Dedifferentiated amniotic fluid mesenchymal stem cell (primary cell): Measurements from ENCODE around the gene ANO9.

ENCODE experiments used
- DNase-seq: peaks from one replicate; pipeline ENCODE4 v3.0.0-alpha.2; 2016; ENCODE audit errors: extremely low spot score

The ANO9 gene

DNA sequence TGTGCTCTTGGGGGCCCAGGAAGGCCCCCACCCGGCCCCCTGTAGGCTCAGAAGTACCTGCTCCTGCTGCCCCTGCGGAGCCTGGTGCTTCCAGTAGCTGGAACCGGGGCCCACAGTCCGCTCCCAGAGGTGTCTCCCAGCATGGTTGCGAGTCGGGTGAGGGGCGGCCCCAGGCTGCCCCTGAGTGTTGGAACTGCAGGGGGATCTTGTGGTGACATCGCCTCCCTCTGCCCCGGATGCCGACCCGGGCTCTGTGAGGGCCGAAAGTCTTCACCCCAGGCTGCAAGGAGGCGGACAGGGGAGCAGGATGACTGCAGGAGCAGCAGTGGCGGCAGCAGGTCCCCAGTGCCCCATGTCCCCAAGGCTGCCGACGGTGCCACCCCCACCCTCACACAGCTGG, 57.3 kb downstream of the ANO9 start:
- DNase-seq, result no peak

GRCh38 chr11:383431-383830, 58.4 kb downstream of the ANO9 start:
- DNase-seq, result no peak

DNA sequence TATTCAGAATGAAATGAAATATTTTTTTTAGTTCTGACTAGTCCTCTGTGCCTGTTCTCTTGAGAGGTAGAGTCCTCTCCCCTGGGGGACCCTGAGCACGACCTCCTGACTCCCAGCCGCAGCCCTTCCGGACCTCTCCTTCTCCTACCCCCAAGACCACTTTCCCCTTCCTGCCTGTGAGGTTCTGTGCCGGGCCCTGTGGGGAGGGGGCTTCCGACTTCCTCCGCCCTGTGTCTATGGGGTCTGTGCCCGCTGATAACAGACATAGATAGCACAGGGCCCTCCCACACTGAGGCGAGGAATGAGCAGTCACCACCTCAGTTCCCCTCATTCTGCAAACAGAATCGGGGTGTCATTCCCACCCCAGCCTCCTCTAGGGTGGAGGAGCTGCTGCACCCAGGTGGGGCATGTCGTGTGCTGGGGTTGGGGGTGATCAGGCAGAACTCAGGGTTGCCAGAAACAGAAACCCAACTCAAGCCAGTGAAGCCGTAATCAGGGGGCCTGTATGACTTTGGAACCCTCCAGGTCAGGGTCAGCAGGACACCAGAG, 59.7 kb downstream of the ANO9 start:
- no peak for DNase-seq

DNA sequence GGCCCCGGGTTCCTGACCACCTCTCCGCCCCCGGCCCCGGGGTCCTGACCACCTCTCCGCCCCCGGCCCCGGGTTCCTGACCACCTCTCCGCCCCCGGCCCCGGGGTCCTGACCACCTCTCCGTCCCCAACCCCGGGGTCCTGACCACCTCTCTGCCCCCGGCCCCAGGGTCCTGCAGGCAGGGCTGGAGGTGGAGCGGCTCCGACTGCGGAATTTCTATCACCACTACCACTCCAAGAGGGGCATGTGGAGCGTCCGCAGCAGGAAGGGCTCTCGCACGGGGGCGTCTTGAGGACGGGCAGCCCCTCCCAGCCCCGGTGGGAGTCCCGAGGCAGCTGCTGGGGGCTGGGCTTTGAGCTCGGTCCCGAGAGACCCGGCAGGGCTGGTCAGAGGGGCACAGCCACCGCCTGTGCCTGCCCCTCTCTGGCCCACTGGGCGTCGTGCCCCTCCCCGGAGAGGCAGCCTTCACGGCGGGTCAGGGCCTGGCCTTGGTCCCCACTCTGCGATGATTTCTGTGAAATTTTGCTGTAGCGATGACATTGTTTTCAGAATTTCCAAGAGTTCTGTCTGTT, 60.2 kb downstream of the ANO9 start:
- no peak for DNase-seq

- no peak for DNase-seq
Measured at GRCh38 chr11:380996-381395, 60.8 kb downstream of the ANO9 start.

DNA sequence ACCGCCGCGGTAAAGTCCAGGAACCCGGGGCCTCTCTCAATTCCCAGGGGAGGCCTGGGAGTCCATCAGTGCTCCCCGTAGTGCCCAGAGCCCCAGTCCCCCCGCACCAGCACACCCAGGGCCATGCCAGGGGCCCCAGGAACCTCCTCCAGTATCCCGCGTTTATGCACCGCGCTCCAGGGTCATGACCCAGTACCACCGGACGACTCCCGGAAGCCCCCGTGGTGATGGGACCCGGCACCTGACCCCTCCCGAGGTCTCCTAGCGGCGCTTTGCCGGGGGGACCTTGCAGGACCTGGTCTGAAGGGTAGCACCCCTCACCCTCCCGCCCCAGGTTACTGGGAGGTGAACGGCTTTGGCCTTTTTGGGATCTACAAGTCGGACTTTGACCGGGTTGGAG, 61.3 kb downstream of the ANO9 start:
- DNase-seq, result no peak

DNA sequence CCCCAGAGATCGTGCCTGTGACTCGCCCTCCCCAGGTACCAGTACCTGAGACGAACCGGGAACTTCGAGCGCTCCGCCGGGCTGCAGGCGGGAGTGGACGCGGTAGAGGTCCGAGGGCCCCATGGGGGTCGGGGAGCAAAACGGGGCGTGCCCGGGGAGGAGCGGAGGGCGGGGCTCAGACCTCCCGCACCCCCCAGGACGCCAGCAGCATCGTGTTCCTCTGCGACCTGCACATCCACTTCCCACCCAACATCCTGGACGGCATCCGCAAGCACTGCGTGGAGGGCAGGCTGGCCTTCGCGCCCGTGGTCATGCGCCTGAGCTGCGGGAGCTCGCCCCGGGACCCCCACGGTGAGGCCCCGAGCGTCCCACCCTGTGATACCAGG, 61.7 kb downstream of the ANO9 start:
- DNase-seq, result no peak

DNA sequence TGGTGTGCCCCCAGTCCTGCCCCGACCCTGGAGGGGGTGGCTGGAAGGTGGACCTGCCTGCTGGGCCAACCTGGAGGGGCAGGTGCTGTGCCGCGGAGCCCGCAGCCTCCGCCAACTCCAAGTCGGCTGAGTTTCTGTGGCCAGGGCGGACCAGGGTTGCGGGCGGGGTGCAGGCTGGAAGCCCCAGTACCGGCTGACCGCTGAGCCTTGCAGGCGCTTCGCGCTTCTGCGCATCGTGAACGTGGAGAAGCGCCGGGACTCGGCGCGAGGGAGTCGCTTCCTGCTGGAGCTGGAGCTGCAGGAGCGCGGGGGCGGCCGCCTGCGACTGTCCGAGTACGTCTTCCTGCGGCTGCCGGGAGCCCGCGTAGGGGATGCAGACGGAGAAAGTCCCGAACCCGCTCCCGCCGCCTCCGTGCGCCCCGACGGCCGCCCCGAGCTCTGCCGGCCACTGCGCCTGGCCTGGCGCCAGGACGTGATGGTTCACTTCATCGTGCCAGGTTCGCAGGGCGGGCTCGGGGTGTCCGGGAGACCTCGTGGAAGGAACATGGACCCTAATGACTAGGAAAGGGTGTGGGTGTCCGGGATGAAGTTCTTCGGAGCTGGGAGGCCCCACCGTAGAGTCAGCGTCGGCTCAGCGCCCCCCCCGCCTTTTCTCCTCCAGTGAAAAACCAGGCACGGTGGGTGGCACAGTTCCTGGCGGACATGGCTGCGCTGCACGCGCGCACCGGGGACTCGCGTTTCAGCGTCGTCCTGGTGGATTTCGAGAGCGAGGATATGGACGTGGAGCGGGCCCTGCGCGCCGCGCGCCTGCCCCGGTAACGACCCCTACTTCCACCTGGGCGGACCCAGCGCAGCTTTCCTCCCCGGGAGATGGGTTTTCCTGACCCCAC, 62.4 kb downstream of the ANO9 start:
- no peak for DNase-seq

DNA sequence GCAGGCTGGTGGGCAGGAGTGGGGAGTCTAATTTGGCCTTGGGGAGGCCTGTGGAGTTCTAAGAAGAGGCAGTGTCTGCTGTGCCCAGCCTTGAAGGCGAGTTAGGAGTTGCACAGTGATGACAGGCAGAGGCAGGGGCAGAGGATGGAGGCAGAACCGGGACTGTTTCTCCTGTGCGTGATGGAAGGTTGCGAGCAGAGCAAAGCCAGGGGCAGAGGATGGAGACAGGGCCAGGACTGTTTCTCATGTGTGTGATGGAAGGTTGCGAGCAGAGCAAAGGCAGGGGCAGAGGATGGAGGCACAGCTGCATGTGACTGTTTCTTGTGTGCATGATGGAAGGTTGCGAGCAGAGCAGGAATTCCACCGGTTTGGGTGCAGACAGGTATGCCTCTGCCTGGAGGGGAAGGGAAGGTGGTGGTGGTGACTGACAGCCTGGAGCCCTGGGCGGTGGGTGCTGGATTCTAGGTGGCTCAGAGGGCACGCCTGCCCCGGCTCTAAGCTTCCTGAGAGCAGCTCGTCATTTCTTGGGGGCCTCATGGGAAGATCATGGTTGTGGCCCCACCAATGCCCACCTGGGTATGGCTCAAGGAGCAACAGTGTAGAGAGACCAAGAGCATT, 63.8 kb downstream of the ANO9 start:
- DNase-seq, result no peak

- no peak for DNase-seq
Measured at GRCh38 chr11:377174-377865, 64.5 kb downstream of the ANO9 start.

DNA sequence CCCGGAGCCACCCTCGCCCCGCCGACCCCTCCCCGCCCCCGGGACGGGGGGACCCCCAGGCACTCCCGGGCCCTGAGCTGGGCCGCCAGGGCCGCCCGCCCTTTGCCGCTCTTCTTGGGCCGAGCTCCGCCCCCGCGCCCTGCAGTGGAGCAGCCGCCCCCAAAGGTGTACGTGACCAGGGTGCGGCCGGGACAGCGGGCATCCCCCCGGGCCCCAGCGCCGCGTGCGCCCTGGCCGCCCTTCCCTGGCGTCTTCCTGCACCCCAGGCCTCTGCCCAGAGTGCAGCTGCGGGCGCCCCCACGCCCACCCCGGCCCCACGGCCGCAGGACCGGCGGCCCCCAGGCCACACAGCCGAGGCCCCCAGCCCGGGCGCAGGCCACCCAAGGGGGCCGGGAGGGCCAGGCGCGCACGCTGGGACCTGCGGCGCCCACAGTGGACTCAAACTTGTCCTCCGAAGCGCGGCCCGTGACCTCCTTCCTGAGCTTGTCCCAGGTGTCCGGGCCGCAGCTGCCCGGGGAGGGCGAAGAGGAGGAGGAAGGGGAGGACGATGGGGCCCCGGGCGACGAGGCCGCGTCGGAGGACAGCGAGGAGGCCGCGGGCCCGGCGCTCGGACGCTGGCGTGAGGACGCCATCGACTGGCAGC, 65.2 kb downstream of the ANO9 start:
- DNase-seq, result no peak

- no peak for DNase-seq
Measured at GRCh38 chr11:375065-376025, 66.5 kb downstream of the ANO9 start.

GRCh38 chr11:373716-374551, 67.9 kb downstream of the ANO9 start:
- no peak for DNase-seq

GRCh38 chr11:372809-373715, 68.7 kb downstream of the ANO9 start:
- no peak for DNase-seq

DNA sequence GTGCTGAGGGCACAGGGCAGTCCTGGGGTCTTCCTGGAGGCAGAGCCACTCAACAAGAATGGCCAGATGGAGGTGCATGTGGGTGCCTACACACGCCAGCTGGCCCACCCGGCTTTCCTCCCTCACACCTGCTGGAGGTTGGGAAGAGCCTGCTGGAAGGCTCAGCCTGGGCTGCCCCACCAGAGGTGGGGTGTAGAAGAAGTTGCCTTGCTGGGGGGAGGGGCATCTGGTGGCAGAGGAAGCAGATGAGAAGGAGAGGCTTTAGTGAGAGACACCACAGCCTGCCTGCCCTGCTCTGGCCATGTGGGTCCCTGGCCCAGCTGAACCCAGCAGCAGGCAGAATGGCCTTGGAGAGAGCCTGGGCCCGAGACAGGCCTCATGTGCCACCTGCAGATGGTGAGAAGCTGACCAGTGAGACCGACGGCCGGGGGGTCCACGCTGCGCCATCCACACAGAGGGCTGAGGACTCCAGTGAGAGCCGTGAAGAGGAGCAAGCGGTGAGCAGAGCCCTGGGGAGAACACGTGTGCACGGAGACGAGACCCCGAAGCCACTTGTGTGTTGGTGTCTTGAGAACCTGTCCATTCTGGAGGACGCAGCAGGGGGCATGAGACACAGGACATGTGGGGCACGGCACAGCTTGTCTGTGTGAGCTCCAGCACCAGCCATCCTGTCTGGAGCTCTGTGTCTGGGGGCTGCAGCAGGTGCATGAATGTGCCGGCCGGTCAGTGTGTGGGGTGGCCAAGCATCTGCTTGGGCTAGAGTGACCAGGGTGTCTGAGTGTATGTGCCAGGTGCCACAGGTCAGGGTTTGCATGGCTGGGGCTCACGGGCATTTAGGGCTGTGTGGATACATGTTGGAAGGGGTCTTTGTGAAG, 69.9 kb downstream of the ANO9 start:
- no peak for DNase-seq

DNA sequence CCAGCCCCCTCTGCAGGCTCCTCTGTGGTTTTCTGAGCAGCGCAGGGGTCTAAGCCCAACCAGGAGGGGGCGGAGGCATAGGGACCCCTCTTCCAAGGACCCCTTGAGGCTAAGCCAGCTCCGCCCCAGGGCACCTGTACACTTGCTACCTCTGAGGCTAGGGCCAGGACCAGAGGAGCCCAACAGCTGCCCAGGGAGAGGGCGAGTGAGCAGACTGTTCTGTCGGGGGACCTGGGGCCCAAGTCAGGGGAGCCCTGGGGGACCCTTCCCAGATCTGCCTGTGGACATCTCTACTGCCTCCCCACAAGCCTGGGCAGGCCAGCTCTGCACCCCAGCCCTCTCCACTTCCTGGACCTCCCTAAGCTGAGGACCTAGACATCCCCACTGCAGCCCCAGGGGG, 70.8 kb downstream of the ANO9 start:
- no peak for DNase-seq

DNA sequence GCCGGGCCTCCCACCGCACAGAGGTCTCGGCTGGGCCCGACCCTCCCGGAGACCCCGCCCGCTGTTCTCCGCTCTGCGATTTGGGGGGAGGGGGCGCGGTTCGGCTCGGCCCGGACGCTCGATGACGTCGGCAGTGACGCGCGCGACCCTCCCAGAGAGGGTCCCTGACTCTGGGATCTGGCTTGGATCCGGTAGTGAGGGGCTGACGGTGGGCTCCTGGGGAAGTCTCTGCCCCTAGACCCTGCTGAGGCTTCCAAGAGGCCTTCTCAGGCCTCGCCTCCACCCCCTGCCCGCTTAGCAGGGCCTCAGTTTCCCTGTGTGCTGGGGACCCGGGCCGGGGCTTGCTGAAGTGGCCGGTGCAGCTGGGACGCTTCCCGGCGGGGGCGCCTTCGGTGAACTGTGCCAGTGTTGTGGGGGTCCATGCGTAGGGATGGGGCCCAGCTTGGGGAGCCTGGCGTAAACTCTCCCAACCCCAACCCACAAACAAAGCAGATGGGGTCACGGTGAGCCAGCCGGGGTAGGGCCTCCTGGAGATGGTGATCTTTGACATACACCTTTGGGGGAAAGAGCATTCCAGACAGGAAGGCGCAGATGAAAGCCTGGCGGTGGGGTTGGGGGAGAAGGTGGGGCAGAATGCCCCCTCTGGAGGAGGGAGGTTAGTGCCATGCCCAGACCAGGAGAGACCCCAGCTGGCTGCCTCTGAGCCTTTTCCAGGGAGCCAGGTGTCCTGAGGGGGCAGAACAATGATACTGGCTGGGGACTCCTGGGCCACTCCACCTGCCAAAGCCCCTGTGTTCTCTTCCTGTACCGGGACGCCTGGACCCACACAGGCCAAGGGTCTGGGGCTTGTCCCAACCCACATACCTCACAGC, 71.5 kb downstream of the ANO9 start:
- DNase-seq, result no peak
